Erythroblast (primary cell): ENCODE results near the gene JAK2.

Source experiments
- GATA1 ChIP-seq: IDR thresholded peaks from 2 replicates; pipeline ENCODE4 v1.6.1; 2011; ENCODE audit warnings: low read depth, mild to moderate bottlenecking, control low read depth, low read length, moderate library complexity
- POLR2A ChIP-seq: IDR thresholded peaks from 2 replicates; pipeline ENCODE4 v1.6.1; 2011; ENCODE audit warnings: mild to moderate bottlenecking, low read length

DNA sequence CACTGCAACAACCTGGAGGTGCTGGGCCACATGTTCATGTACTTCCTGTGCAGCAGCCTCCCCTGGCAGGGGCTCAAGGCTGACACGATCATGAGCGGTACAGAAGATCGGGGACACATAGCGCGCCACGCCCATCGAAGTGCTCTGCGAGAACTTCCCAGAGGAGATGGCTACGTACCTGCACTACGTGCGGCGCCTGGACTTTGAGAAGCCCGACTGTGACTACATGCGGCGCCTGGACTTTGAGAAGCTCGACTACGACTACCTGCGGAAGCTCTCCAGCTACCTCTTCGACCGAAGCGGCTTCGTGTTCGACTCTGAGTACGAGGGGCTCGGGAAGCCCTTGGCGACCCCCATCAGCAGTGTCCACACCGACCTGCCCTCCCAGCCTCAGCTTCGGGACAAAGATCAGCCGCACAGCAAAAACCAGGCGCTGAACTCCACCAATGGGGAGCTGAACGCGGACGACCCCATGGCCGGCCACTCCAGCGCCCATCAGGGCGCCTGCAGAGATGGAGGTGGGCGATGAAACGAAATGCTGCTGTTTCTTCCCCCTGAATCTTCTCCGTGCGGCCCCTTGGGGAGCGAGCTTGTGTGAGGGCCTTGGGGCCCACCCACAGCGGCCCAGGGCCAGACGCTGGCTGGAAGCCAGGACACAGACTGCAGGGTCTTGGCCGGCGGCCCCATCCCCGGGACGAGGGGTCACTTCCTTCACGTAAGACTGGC, 56.5 kb downstream of the JAK2 start:
- TF ChIP-seq POLR2A (no peak), GATA1 (no peak)
